ENCODE data around the gene PYGB.

- TF ChIP-seq CTCF (IDR thresholded peaks at IDR 0.05) (no peak), POLR2A (IDR thresholded peaks at IDR 0.05) (no peak), POLR2AphosphoS5 (IDR thresholded peaks at IDR 0.05) (no peak)
Observed at GRCh38 chr20:25303292-25304024, 55.6 kb downstream of the PYGB start.
